Activated gamma-delta T cell treated with Interleukin-2 at 50 U/mL for 16 hours (primary cell): ENCODE measurements around the gene DAD1.
"Not testable (repeated sequence)": the region's sequence is repeated elsewhere in the genome, so short reads cannot be mapped to it uniquely, and the experiment has no call there.

Experiments used
- DNase-seq: peaks from one replicate; pipeline ENCODE4 v3.0.0-alpha.2; 2020

DAD1 gene

GRCh38 chr14:22598099-22598895 lies 9.3 kb upstream of the DAD1 start, which contains the start of gene ABHD4:
Gene ABHD4 (plus strand): TSS chr14:22598300. CDS start chr14:22598307, 7 bp downstream.
- DNase-seq: peak; percentile 58

GRCh38 chr14:22597771-22598098 lies 8.7 kb upstream of the DAD1 start:
- DNase-seq: no peak

GRCh38 chr14:22597265-22597664 lies 8.2 kb upstream of the DAD1 start:
- DNase-seq: no peak

GRCh38 chr14:22596354-22596879 lies 7.4 kb upstream of the DAD1 start:
- DNase-seq: no peak

- no peak for DNase-seq
These were observed 5.2 kb upstream of the DAD1 start for GRCh38 chr14:22594156-22594716.

- no peak for DNase-seq
These were observed 4.6 kb upstream of the DAD1 start for GRCh38 chr14:22593601-22594000.

- no peak for DNase-seq
These were observed 4.2 kb upstream of the DAD1 start for GRCh38 chr14:22593189-22593588.

- DNase-seq: no peak
These were observed 413 bp downstream of the DAD1 start for GRCh38 chr14:22588526-22589095.

- DNase-seq: not testable (repeated sequence)
These were observed 1.2 kb downstream of the DAD1 start for GRCh38 chr14:22587677-22588422.

- no peak for DNase-seq
These were observed 1.8 kb downstream of the DAD1 start for GRCh38 chr14:22587247-22587646.

GRCh38 chr14:22583994-22584393 lies 5.0 kb downstream of the DAD1 start:
- no peak for DNase-seq

- no peak for DNase-seq
These were observed 8.4 kb downstream of the DAD1 start for GRCh38 chr14:22580625-22581024.

- DNase-seq: no peak
These were observed 9.1 kb downstream of the DAD1 start for GRCh38 chr14:22579881-22580280.

- DNase-seq: no peak
These were observed 9.8 kb downstream of the DAD1 start for GRCh38 chr14:22579236-22579635.

GRCh38 chr14:22577334-22577908 lies 11.6 kb downstream of the DAD1 start:
- DNase-seq: no peak

GRCh38 chr14:22573804-22574203 lies 15.2 kb downstream of the DAD1 start:
- no peak for DNase-seq

GRCh38 chr14:22572562-22573058 lies 16.4 kb downstream of the DAD1 start:
- DNase-seq: no peak

GRCh38 chr14:22570132-22570949 lies 18.7 kb downstream of the DAD1 start:
- peak; percentile 86 for DNase-seq

GRCh38 chr14:22569737-22570131 lies 19.3 kb downstream of the DAD1 start:
- DNase-seq: no peak

GRCh38 chr14:22569106-22569736 lies 19.8 kb downstream of the DAD1 start:
- DNase-seq: no peak

- no peak for DNase-seq
These were observed 21.6 kb downstream of the DAD1 start for GRCh38 chr14:22567437-22567836.
